WTC11 (cell line): ENCODE data around the gene TAF11L12. TPM values are rescaled to one million over a fixed set of nuclear protein-coding genes. Genes with fewer than 3 reads are reported as not detected.
"Not testable (repeated sequence)": the region's sequence is repeated elsewhere in the genome, so short reads cannot be mapped to it uniquely, and the experiment has no call there.

Source experiments
- ATAC-seq: fragments of 200-7000 bp; cut with Tn5 transposase; 2 replicates; pipeline ENCODE4 v1.10.0; 2021; ENCODE audit warnings: mild to moderate bottlenecking, moderate library complexity
- CTCF ChIA-PET: fragments of 300-600 bp; sonication (Branson Sonifier 250); formaldehyde crosslinking; loops from one replicate; lab custom pipeline; 2021; ENCODE audit warnings: antibody characterized with exemption; lab: Charles Lee
- POLR2A ChIA-PET: fragments of 350-600 bp; sonication (Branson Sonifier 250); formaldehyde crosslinking; loops from one replicate; lab custom pipeline; 2021; ENCODE audit warnings: antibody characterized with exemption; lab: Charles Lee
- DNase-seq: peaks from one replicate; pipeline ENCODE4 v3.0.0; 2021; ENCODE audit warnings: low spot score
- H3K27ac Mint-ChIP-seq: 2 replicates; pipeline ENCODE4 v1.8.0; 2021; ENCODE audit warnings: mixed read lengths
- H3K27me3 Mint-ChIP-seq: 2 replicates; pipeline ENCODE4 v1.8.0; 2021; ENCODE audit warnings: low read depth, mild to moderate bottlenecking, moderate library complexity, mixed read lengths
- H3K36me3 Mint-ChIP-seq: 2 replicates; pipeline ENCODE4 v1.8.0; 2021; ENCODE audit warnings: mixed read lengths
- H3K4me1 Mint-ChIP-seq: 2 replicates; pipeline ENCODE4 v1.8.0; 2022; ENCODE audit warnings: mixed read lengths
- H3K4me3 Mint-ChIP-seq: 2 replicates; pipeline ENCODE4 v1.8.0; 2021; ENCODE audit warnings: mild to moderate bottlenecking, moderate library complexity, mixed read lengths
- H3K9me3 Mint-ChIP-seq: 2 replicates; pipeline ENCODE4 v1.8.0; 2021; ENCODE audit warnings: mixed read lengths
- ATF6 ChIP-seq: sonication (generic); formaldehyde crosslinking; IDR thresholded peaks from 2 replicates; pipeline ENCODE4 v1.8.1; 2023; ENCODE audit warnings: mild to moderate bottlenecking, missing genetic modification reagents
- ERG ChIP-seq: fragments of 250-450 bp; sonication (Bioruptor Pico); IDR thresholded peaks from 2 replicates; pipeline ENCODE4 v1.8.0; 2021; ENCODE audit warnings: mild to moderate bottlenecking
- ESRRA ChIP-seq: sonication (generic); formaldehyde crosslinking; IDR thresholded peaks from 2 replicates; pipeline ENCODE4 v1.8.1; 2022; ENCODE audit warnings: mild to moderate bottlenecking, missing genetic modification reagents, borderline replicate concordance
- GABPB1 ChIP-seq: sonication (generic); formaldehyde crosslinking; IDR thresholded peaks from 2 replicates; pipeline ENCODE4 v1.8.1; 2023; ENCODE audit warnings: mild to moderate bottlenecking, missing genetic modification reagents
- GRHL2 ChIP-seq: fragments of 250-450 bp; sonication (Bioruptor Pico); IDR thresholded peaks from 2 replicates; pipeline ENCODE4 v1.8.0; 2022; ENCODE audit warnings: mild to moderate bottlenecking, moderate library complexity; ENCODE audit not compliant: insufficient replicate concordance, severe bottlenecking
- MXD4 ChIP-seq: fragments of 250-450 bp; sonication (Bioruptor Pico); IDR thresholded peaks from 2 replicates; pipeline ENCODE4 v1.8.0; 2021; ENCODE audit warnings: mild to moderate bottlenecking, moderate library complexity, borderline replicate concordance
- TP53 ChIP-seq: sonication (generic); formaldehyde crosslinking; IDR thresholded peaks from 2 replicates; pipeline ENCODE4 v1.8.1; 2023; ENCODE audit warnings: mild to moderate bottlenecking, missing genetic modification reagents
- ZBTB21 ChIP-seq: sonication (generic); formaldehyde crosslinking; IDR thresholded peaks from 2 replicates; pipeline ENCODE4 v1.8.1; 2023; ENCODE audit warnings: mild to moderate bottlenecking, missing genetic modification reagents, borderline replicate concordance
- ZNF121 ChIP-seq: sonication (generic); formaldehyde crosslinking; IDR thresholded peaks from 2 replicates; pipeline ENCODE4 v1.8.0; 2023; ENCODE audit warnings: missing genetic modification reagents
- ZNF219 ChIP-seq: sonication (generic); formaldehyde crosslinking; IDR thresholded peaks from 2 replicates; pipeline ENCODE4 v1.8.0; 2023; ENCODE audit warnings: missing genetic modification reagents, mild to moderate bottlenecking, borderline replicate concordance
- ZNF232 ChIP-seq: sonication (generic); formaldehyde crosslinking; IDR thresholded peaks from 2 replicates; pipeline ENCODE4 v1.8.0; 2022; ENCODE audit warnings: mild to moderate bottlenecking, missing genetic modification reagents
- ZNF425 ChIP-seq: fragments of 250-450 bp; sonication (Bioruptor Pico); conservative IDR thresholded peaks from 2 replicates; pipeline ENCODE4 v1.9.0; 2021; ENCODE audit warnings: mild to moderate bottlenecking
- ZNF512 ChIP-seq: sonication (generic); formaldehyde crosslinking; IDR thresholded peaks from 2 replicates; pipeline ENCODE4 v1.8.1; 2022; ENCODE audit warnings: missing genetic modification reagents, borderline replicate concordance
- total RNA-seq: library from RNA; stranded (reverse); gene quantifications from 3 replicates; pipeline ENCODE4 v1.2.3, GENCODE V29; 2021
- TF ChIP-seq, protein P1 (sequence below): sonication (generic); formaldehyde crosslinking; IDR thresholded peaks from 2 replicates; pipeline ENCODE4 v1.8.0; 2023; ENCODE audit warnings: missing genetic modification reagents, mild to moderate bottlenecking, borderline replicate concordance
- TF ChIP-seq, protein P2 (sequence below): sonication (generic); formaldehyde crosslinking; IDR thresholded peaks from 2 replicates; pipeline ENCODE4 v1.8.1; 2022; ENCODE audit warnings: mild to moderate bottlenecking, missing genetic modification reagents, moderate library complexity, borderline replicate concordance
- TF ChIP-seq, protein P3 (sequence below): sonication (generic); formaldehyde crosslinking; IDR thresholded peaks from 2 replicates; pipeline ENCODE4 v1.8.0; 2022; ENCODE audit warnings: mild to moderate bottlenecking, missing genetic modification reagents
- TF ChIP-seq, protein P4 (sequence below): sonication (generic); formaldehyde crosslinking; IDR thresholded peaks from 2 replicates; pipeline ENCODE4 v1.8.1; 2022; ENCODE audit warnings: low read depth, mild to moderate bottlenecking, moderate library complexity, missing genetic modification reagents, borderline replicate concordance

The TAF11L12 gene
- total RNA-seq, 1 experiment from 2014 or later, result not detected

GRCh38 chr5:17625686-17626085, 15.5 kb downstream of the TAF11L12 start:
- POLR2A ChIA-PET, result no interaction called here
- ATAC-seq, result no peak
- TF ChIP-seq ZNF512 (CRISPR knock-in tag) (no peak), ESRRA (no peak), ERG (CRISPR knock-in tag) (no peak), ZBTB21 (no peak), GRHL2 (CRISPR knock-in tag) (no peak), ZNF232 (CRISPR knock-in tag) (no peak), ZNF121 (CRISPR knock-in tag) (no peak), ZNF425 (CRISPR knock-in tag) (no peak), GABPB1 (CRISPR knock-in tag) (no peak), TP53 (CRISPR knock-in tag) (no peak), MXD4 (CRISPR knock-in tag) (no peak)
- TF ChIP-seq, protein P1, sequence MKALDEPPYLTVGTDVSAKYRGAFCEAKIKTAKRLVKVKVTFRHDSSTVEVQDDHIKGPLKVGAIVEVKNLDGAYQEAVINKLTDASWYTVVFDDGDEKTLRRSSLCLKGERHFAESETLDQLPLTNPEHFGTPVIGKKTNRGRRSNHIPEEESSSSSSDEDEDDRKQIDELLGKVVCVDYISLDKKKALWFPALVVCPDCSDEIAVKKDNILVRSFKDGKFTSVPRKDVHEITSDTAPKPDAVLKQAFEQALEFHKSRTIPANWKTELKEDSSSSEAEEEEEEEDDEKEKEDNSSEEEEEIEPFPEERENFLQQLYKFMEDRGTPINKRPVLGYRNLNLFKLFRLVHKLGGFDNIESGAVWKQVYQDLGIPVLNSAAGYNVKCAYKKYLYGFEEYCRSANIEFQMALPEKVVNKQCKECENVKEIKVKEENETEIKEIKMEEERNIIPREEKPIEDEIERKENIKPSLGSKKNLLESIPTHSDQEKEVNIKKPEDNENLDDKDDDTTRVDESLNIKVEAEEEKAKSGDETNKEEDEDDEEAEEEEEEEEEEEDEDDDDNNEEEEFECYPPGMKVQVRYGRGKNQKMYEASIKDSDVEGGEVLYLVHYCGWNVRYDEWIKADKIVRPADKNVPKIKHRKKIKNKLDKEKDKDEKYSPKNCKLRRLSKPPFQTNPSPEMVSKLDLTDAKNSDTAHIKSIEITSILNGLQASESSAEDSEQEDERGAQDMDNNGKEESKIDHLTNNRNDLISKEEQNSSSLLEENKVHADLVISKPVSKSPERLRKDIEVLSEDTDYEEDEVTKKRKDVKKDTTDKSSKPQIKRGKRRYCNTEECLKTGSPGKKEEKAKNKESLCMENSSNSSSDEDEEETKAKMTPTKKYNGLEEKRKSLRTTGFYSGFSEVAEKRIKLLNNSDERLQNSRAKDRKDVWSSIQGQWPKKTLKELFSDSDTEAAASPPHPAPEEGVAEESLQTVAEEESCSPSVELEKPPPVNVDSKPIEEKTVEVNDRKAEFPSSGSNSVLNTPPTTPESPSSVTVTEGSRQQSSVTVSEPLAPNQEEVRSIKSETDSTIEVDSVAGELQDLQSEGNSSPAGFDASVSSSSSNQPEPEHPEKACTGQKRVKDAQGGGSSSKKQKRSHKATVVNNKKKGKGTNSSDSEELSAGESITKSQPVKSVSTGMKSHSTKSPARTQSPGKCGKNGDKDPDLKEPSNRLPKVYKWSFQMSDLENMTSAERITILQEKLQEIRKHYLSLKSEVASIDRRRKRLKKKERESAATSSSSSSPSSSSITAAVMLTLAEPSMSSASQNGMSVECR (CRISPR knock-in tag), result no peak
- Mint-ChIP-seq H3K27me3 (no peaks in the 10 kb centered on the region), H3K9me3 (no peaks in the 10 kb centered on the region), H3K36me3 (no peaks in the 10 kb centered on the region), H3K4me1 (no peaks in the 10 kb centered on the region), H3K27ac (no peak overlapping the region), H3K4me3 (no peak overlapping the region)
- no peak for DNase-seq
- CTCF ChIA-PET, result no interaction called here

DNA sequence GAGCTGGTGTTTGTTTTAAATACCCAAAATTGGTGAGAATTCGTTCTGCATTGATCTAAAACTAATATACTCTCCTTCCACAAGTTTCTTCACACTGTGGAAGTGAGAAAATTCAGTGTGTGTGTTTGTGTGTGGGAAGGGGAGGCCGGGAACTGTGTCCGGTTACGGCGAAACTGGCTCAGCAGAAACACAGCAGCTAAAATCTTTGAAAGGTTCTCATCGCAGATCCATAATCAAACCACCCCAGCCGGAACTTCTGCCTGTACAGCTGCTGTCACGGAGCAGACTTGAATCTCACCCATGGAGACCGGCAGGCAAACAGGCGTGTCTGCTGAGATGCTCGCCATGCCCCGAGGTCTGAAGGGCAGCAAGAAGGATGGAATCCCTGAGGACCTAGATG, 21.6 kb downstream of the TAF11L12 start, which contains the start of gene TAF11L13:
TSS of gene TAF11L13 (plus strand) at position 301 of the 400 bp plus-strand sequence.
- H3K27ac Mint-ChIP-seq, POLR2A ChIA-PET, H3K4me1 Mint-ChIP-seq, H3K9me3 Mint-ChIP-seq, H3K27me3 Mint-ChIP-seq, DNase-seq, CTCF ChIA-PET, H3K36me3 Mint-ChIP-seq, H3K4me3 Mint-ChIP-seq, ATAC-seq: not testable (repeated sequence)

- Mint-ChIP-seq H3K4me1 (no peaks in the 10 kb centered on the region), H3K36me3 (no peaks in the 10 kb centered on the region), H3K9me3 (no peaks in the 10 kb centered on the region), H3K4me3 (no peak within 1 kb of the TSS), H3K27me3 (no peaks in the 10 kb centered on the region), H3K27ac (0 out of 2 replicates have a peak within 1 kb of the TSS, but pooled peaks have one; percentile 43)
- no peak for DNase-seq
- ChIA-PET POLR2A (no interaction called here), CTCF (no interaction called here)
- no peak for ATAC-seq
- no peak for TF ChIP-seq ZNF219 (CRISPR knock-in tag)
- TF ChIP-seq ATF6 (CRISPR knock-in tag), result no peak
- TF ChIP-seq, protein P2, sequence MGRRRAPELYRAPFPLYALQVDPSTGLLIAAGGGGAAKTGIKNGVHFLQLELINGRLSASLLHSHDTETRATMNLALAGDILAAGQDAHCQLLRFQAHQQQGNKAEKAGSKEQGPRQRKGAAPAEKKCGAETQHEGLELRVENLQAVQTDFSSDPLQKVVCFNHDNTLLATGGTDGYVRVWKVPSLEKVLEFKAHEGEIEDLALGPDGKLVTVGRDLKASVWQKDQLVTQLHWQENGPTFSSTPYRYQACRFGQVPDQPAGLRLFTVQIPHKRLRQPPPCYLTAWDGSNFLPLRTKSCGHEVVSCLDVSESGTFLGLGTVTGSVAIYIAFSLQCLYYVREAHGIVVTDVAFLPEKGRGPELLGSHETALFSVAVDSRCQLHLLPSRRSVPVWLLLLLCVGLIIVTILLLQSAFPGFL (CRISPR knock-in tag), result no peak
- TF ChIP-seq, protein P3, sequence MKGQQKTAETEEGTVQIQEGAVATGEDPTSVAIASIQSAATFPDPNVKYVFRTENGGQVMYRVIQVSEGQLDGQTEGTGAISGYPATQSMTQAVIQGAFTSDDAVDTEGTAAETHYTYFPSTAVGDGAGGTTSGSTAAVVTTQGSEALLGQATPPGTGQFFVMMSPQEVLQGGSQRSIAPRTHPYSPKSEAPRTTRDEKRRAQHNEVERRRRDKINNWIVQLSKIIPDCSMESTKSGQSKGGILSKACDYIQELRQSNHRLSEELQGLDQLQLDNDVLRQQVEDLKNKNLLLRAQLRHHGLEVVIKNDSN (CRISPR knock-in tag), result no peak
- TF ChIP-seq, protein P4, sequence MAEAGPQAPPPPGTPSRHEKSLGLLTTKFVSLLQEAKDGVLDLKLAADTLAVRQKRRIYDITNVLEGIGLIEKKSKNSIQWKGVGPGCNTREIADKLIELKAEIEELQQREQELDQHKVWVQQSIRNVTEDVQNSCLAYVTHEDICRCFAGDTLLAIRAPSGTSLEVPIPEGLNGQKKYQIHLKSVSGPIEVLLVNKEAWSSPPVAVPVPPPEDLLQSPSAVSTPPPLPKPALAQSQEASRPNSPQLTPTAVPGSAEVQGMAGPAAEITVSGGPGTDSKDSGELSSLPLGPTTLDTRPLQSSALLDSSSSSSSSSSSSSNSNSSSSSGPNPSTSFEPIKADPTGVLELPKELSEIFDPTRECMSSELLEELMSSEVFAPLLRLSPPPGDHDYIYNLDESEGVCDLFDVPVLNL, result no peak
These were observed 24.0 kb downstream of the TAF11L12 start, which contains the start of gene TAF11L14 for GRCh38 chr5:17634160-17634559. Gene TAF11L14, plus strand, starts transcription at chr5:17634460.
